ENCODE measurements around the gene B3GNT8.
A peak's percentile ranks its signal among the peaks of the same experiment; 100 is the strongest.

B3GNT8 gene

GRCh38 chr19:41411968-41412265 lies 15.3 kb downstream of the B3GNT8 start:
- WGBS = 78% methylated on average over 11 of the region's 11 CpGs
- no peak overlapping the region for H3K4ac ChIP-seq (ENCODE audit: low read depth in 1 of 2, low read length in 2 of 2)
- no peaks in the 10 kb centered on the region for H3K9me3 ChIP-seq (ENCODE audit: control insufficient read depth, low read length)

GRCh38 chr19:41411100-41411967 lies 15.8 kb downstream of the B3GNT8 start:
- no peak overlapping the region for H2AFZ ChIP-seq (ENCODE audit: low read depth, low read length)
- no peak overlapping the region for H2BK12ac ChIP-seq (ENCODE audit: low read length in 2 of 2)
- H2BK5ac ChIP-seq (ENCODE audit: low read depth, low read length, poor library complexity, severe bottlenecking) = no peak overlapping the region
- no peak overlapping the region for H3K18ac ChIP-seq (ENCODE audit: low read depth in 1 of 2, low read length in 2 of 2)
- peaks cover 10% of the 10 kb centered on the region for H3K79me1 ChIP-seq (replicated peaks; ENCODE audit: low read length, poor library complexity, severe bottlenecking)
- peaks cover 26% of the 10 kb centered on the region for H3K4me1 ChIP-seq (ENCODE audit: control insufficient read depth, insufficient read depth, low read depth, low read length)
- H4K91ac ChIP-seq (ENCODE audit: low read length) = no peak overlapping the region
- H3K9ac ChIP-seq (ENCODE audit: low read length) = no peak overlapping the region
- no peak overlapping the region for H3K4ac ChIP-seq (ENCODE audit: low read depth in 1 of 2, low read length in 2 of 2)
- no peak overlapping the region for H4K8ac ChIP-seq (ENCODE audit: low read length)
- H3K4me2 ChIP-seq (ENCODE audit: low read length, poor library complexity, severe bottlenecking) = no peak overlapping the region
- no peaks in the 10 kb centered on the region for H3K27me3 ChIP-seq (ENCODE audit: control insufficient read depth in 1 of 2, insufficient read depth in 1 of 2, low read length in 2 of 2)
- 70% methylated on average over 9 of the region's 9 CpGs for WGBS
- H3K36me3 ChIP-seq (ENCODE audit: control insufficient read depth in 1 of 2, insufficient read depth in 2 of 2, low read depth in 1 of 2, low read length in 2 of 2) = peaks cover 46 to 50% of the 10 kb centered on the region in 2 experiments
- H3K27ac ChIP-seq (ENCODE audit: low read length, poor library complexity, severe bottlenecking) = no peak overlapping the region
- H3K4me3 ChIP-seq (ENCODE audit: insufficient read depth in 1 of 2, low read depth in 1 of 2, low read length in 2 of 2) = no peak overlapping the region
- no peak overlapping the region for H3K23ac ChIP-seq (ENCODE audit: low read length in 2 of 2)
- no peak overlapping the region for H2BK120ac ChIP-seq (ENCODE audit: low read depth, low read length)
- no peaks in the 10 kb centered on the region for H3K9me3 ChIP-seq (ENCODE audit: control insufficient read depth, low read length)
- H2AK5ac ChIP-seq (ENCODE audit: low read length, severe bottlenecking) = no peak overlapping the region
- no peak overlapping the region for H2BK15ac ChIP-seq (ENCODE audit: low read depth, poor library complexity, severe bottlenecking)
- no peak overlapping the region for H3K14ac ChIP-seq (ENCODE audit: low read length in 2 of 2)
- DNase-seq = no peak

More at GRCh38 chr19:41411968-41412265, 15.3 kb downstream of the B3GNT8 start:
- Histone ChIP-seq H3K4me3 (ENCODE audit: insufficient read depth in 1 of 2, low read depth in 1 of 2, low read length in 2 of 2) (no peak overlapping the region), H3K4me2 (ENCODE audit: low read length, poor library complexity, severe bottlenecking) (no peak overlapping the region), H3K36me3 (ENCODE audit: control insufficient read depth in 1 of 2, insufficient read depth in 2 of 2, low read depth in 1 of 2, low read length in 2 of 2) (peaks cover 51 to 56% of the 10 kb centered on the region in 2 experiments), H4K91ac (ENCODE audit: low read length) (no peak overlapping the region), H2BK15ac (ENCODE audit: low read depth, poor library complexity, severe bottlenecking) (no peak overlapping the region), H3K9ac (ENCODE audit: low read length) (no peak overlapping the region), H2AK5ac (ENCODE audit: low read length, severe bottlenecking) (no peak overlapping the region), H3K18ac (ENCODE audit: low read depth in 1 of 2, low read length in 2 of 2) (no peak overlapping the region), H2AFZ (ENCODE audit: low read depth, low read length) (no peak overlapping the region), H3K4me1 (ENCODE audit: control insufficient read depth, insufficient read depth, low read depth, low read length) (peaks cover 26% of the 10 kb centered on the region), H2BK120ac (ENCODE audit: low read depth, low read length) (no peak overlapping the region), H3K79me1 (replicated peaks; ENCODE audit: low read length, poor library complexity, severe bottlenecking) (peaks cover 10% of the 10 kb centered on the region), H3K14ac (ENCODE audit: low read length in 2 of 2) (no peak overlapping the region), H3K27ac (ENCODE audit: low read length, poor library complexity, severe bottlenecking) (no peak overlapping the region), H3K23ac (ENCODE audit: low read length in 2 of 2) (no peak overlapping the region), H3K27me3 (ENCODE audit: control insufficient read depth in 1 of 2, insufficient read depth in 1 of 2, low read length in 2 of 2) (no peaks in the 10 kb centered on the region), H2BK12ac (ENCODE audit: low read length in 2 of 2) (no peak overlapping the region), H2BK5ac (ENCODE audit: low read depth, low read length, poor library complexity, severe bottlenecking) (no peak overlapping the region), H4K8ac (ENCODE audit: low read length) (no peak overlapping the region)
- DNase-seq = no peak

- 95% methylated on average over 23 of the region's 23 CpGs for WGBS
- Histone ChIP-seq H2BK5ac (ENCODE audit: low read depth, low read length, poor library complexity, severe bottlenecking) (no peak overlapping the region), H3K27ac (ENCODE audit: low read length, poor library complexity, severe bottlenecking) (no peak overlapping the region), H3K4me2 (ENCODE audit: low read length, poor library complexity, severe bottlenecking) (no peak overlapping the region), H4K91ac (ENCODE audit: low read length) (no peak overlapping the region), H2BK15ac (ENCODE audit: low read depth, poor library complexity, severe bottlenecking) (no peak overlapping the region), H2AFZ (ENCODE audit: low read depth, low read length) (no peak overlapping the region), H3K4me1 (ENCODE audit: control insufficient read depth, insufficient read depth, low read depth, low read length) (peaks cover 26% of the 10 kb centered on the region), H3K14ac (ENCODE audit: low read length in 2 of 2) (no peak overlapping the region), H3K4me3 (ENCODE audit: insufficient read depth in 1 of 2, low read depth in 1 of 2, low read length in 2 of 2) (no peak overlapping the region), H3K27me3 (ENCODE audit: control insufficient read depth in 1 of 2, insufficient read depth in 1 of 2, low read length in 2 of 2) (no peaks in the 10 kb centered on the region), H2BK12ac (ENCODE audit: low read length in 2 of 2) (no peak overlapping the region), H3K9me3 (ENCODE audit: control insufficient read depth, low read length) (no peaks in the 10 kb centered on the region), H3K36me3 (ENCODE audit: control insufficient read depth in 1 of 2, insufficient read depth in 2 of 2, low read depth in 1 of 2, low read length in 2 of 2) (peaks cover 42 to 45% of the 10 kb centered on the region in 2 experiments), H2AK5ac (ENCODE audit: low read length, severe bottlenecking) (no peak overlapping the region), H4K8ac (ENCODE audit: low read length) (no peak overlapping the region), H2BK120ac (ENCODE audit: low read depth, low read length) (no peak overlapping the region), H3K4ac (ENCODE audit: low read depth in 1 of 2, low read length in 2 of 2) (no peak overlapping the region), H3K9ac (ENCODE audit: low read length) (no peak overlapping the region), H3K79me1 (replicated peaks; ENCODE audit: low read length, poor library complexity, severe bottlenecking) (peaks cover 11% of the 10 kb centered on the region), H3K23ac (ENCODE audit: low read length in 2 of 2) (no peak overlapping the region), H3K18ac (ENCODE audit: low read depth in 1 of 2, low read length in 2 of 2) (no peak overlapping the region)
- DNase-seq = no peak
Measured at GRCh38 chr19:41410336-41411054, 16.7 kb downstream of the B3GNT8 start.

GRCh38 chr19:41409288-41409687 lies 17.9 kb downstream of the B3GNT8 start:
- H2BK12ac ChIP-seq (ENCODE audit: low read length in 2 of 2) = no peak overlapping the region
- peaks cover 11% of the 10 kb centered on the region for H3K79me1 ChIP-seq (replicated peaks; ENCODE audit: low read length, poor library complexity, severe bottlenecking)
- no peak overlapping the region for H3K9ac ChIP-seq (ENCODE audit: low read length)
- H3K27me3 ChIP-seq (ENCODE audit: control insufficient read depth in 1 of 2, insufficient read depth in 1 of 2, low read length in 2 of 2) = no peaks in the 10 kb centered on the region
- H2AFZ ChIP-seq (ENCODE audit: low read depth, low read length) = no peak overlapping the region
- H3K27ac ChIP-seq (ENCODE audit: low read length, poor library complexity, severe bottlenecking) = no peak overlapping the region
- H3K9me3 ChIP-seq (ENCODE audit: control insufficient read depth, low read length) = no peaks in the 10 kb centered on the region
- H3K23ac ChIP-seq (ENCODE audit: low read length in 2 of 2) = no peak overlapping the region
- peaks cover 30 to 33% of the 10 kb centered on the region in 2 experiments for H3K36me3 ChIP-seq (ENCODE audit: control insufficient read depth in 1 of 2, insufficient read depth in 2 of 2, low read depth in 1 of 2, low read length in 2 of 2)
- 58% methylated on average over 4 of the region's 4 CpGs for WGBS
- H3K4me1 ChIP-seq (ENCODE audit: control insufficient read depth, insufficient read depth, low read depth, low read length) = peaks cover 20% of the 10 kb centered on the region
- no peak overlapping the region for H2BK5ac ChIP-seq (ENCODE audit: low read depth, low read length, poor library complexity, severe bottlenecking)
- H3K4me2 ChIP-seq (ENCODE audit: low read length, poor library complexity, severe bottlenecking) = no peak overlapping the region
- no peak overlapping the region for H2AK5ac ChIP-seq (ENCODE audit: low read length, severe bottlenecking)
- DNase-seq = peak; percentile 34
- no peak overlapping the region for H3K4ac ChIP-seq (ENCODE audit: low read depth in 1 of 2, low read length in 2 of 2)
- no peak overlapping the region for H3K18ac ChIP-seq (ENCODE audit: low read depth in 1 of 2, low read length in 2 of 2)
- H4K8ac ChIP-seq (ENCODE audit: low read length) = no peak overlapping the region
- H3K14ac ChIP-seq (ENCODE audit: low read length in 2 of 2) = no peak overlapping the region
- no peak overlapping the region for H2BK15ac ChIP-seq (ENCODE audit: low read depth, poor library complexity, severe bottlenecking)
- H2BK120ac ChIP-seq (ENCODE audit: low read depth, low read length) = no peak overlapping the region
- no peak overlapping the region for H3K4me3 ChIP-seq (ENCODE audit: insufficient read depth in 1 of 2, low read depth in 1 of 2, low read length in 2 of 2)
- no peak overlapping the region for H4K91ac ChIP-seq (ENCODE audit: low read length)

All from mesenchymal stem cell (in vitro differentiated cells and primary cell).